Epithelial cell of esophagus (primary cell): ENCODE results near the gene JUN.

Experiments used
- DNase-seq: peaks from one replicate; pipeline ENCODE4 v3.0.0; 2010; ENCODE audit warnings: low read depth
- H3K4me3 ChIP-seq: 2 replicates; pipeline ENCODE4 v1.5.1; 2011; ENCODE audit warnings: mild to moderate bottlenecking, low read length, control low read depth
- CTCF ChIP-seq: IDR thresholded peaks from 2 replicates; pipeline ENCODE4 v1.5.1; 2011; ENCODE audit warnings: low read depth, mild to moderate bottlenecking, low read length, control low read depth, inconsistent platforms; ENCODE audit not compliant: insufficient read depth; ENCODE audit errors: missing control alignments

JUN gene

GRCh38 chr1:58799650-58800049, 15.8 kb upstream of the JUN start:
- no peak for DNase-seq
- no peak overlapping the region for H3K4me3 ChIP-seq
- TF ChIP-seq CTCF = no peak

DNA sequence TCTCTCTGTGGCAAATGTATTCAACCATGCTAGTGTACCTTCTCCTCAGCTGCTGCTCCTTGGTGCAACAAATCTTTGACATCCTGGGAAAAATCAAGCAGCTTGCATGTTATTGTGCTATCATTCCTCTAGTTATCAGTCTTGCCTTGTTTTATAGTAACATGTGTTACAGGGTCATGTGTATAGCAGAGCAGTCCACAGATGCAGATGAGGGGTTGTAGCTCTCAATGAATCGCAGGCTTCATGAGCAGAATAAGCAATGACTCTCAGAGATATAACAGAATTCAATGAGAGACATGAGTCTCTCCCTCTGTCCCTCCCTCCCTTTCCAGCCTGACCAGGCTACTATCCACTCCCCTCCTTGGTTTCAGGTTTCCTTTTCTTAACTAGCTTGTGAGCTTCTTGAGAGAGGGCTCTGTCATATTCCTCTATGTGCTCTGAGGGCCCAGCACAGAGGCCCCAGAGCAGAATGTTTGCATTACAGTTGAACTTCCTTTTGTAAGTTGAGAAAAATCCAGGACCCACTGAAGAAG, 15.1 kb upstream of the JUN start:
- DNase-seq = no peak

GRCh38 chr1:58796416-58796815, 12.6 kb upstream of the JUN start:
- no peak overlapping the region for H3K4me3 ChIP-seq
- no peak for DNase-seq
- no peak for TF ChIP-seq CTCF

More for the DNA sequence above, 15.1 kb upstream of the JUN start:
- TF ChIP-seq CTCF = no peak
- no peak overlapping the region for H3K4me3 ChIP-seq

- TF ChIP-seq CTCF = no peak
- DNase-seq = peak; percentile 67
- H3K4me3 ChIP-seq = no peak overlapping the region
Observed at GRCh38 chr1:58794585-58794984, 10.7 kb upstream of the JUN start.

DNA sequence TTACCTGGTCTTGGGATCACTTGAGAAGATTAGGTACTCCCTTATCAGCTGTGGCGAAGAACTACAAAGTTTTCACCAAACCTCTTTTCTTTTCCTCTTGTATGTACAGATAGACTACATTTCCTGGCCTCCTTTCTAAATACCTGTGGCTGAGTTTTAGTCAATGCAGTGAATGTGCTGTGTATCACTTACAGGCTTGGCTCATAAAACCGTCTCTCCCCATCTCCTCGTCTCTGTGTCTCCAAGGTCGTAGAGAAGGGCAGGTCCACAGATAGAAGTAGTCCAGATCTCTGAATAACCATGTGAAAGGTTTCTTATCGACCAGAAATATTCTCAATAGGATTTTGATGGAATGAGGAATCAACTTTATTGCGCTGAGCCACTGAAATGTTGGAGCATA, 9.0 kb upstream of the JUN start:
- no peak for TF ChIP-seq CTCF
- DNase-seq = no peak
- H3K4me3 ChIP-seq = no peak overlapping the region

DNA sequence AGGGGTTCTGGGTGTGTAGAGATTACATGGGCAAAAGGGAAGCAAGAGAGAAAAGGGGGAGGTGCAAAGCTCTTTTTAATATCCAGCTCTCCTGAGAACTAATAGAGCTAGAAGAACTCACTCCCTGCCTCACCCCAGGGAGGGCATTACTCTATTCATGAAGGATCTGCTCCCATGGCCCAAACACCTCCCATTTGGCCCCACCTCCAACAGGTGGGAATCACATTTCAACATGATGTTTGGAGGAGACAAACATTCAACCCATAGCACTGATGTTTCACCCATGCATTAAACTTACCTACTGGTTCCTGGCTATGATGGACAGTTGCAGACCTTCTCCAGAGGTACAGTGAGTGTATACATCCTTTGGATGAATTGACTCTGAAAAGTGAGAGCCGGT, 7.3 kb upstream of the JUN start:
- no peak for DNase-seq
- no peak for TF ChIP-seq CTCF
- H3K4me3 ChIP-seq = no peak overlapping the region

DNA sequence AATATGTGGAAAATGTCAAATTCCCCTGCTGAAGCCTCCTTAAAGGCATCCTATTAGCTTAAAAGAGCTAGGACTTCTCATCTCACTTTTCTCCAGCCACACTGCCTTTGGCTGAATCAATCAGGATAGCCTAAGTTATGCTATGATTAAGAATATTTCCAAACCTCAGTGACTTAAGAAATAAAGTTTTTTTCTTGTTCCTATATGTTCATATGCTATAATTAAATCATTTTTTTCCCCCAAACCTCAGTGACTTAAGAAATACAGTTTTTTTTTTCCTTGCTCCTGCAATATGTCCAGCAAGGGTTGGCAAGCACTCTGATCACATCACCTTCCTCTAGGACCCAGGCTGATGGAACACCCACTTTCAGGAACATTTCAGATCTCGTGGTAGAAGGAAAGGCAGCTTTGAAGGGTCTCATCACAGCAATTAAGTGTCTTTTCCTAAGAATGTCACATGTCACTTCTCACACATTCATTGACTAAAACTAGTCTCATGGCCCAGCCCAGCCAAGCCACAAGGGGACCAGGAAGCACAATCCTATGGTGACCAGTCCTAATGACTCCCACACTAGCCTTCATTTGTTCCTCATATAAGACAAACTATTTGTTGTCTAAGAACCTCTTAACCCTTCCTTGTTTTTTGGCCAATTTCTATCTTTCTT, 6.3 kb upstream of the JUN start:
- TF ChIP-seq CTCF = no peak
- no peak for DNase-seq
- no peak overlapping the region for H3K4me3 ChIP-seq
